Endothelial cell of umbilical vein (primary cell): ENCODE measurements around the gene FYB1. TPM values are rescaled to one million over a fixed set of nuclear protein-coding genes. Genes with fewer than 3 reads are reported as not detected.

Experiments
- BruUV-seq: library from RNA; stranded (reverse); fragments of 400-500 nt; replicated peaks from 2 replicates; lab custom pipeline; 2021; lab: Mats Ljungman, UMichigan
- CTCF ChIA-PET: fragments of 300-600, 350-600 bp; sonication (Branson Sonifier 250); formaldehyde crosslinking; loops from one replicate; lab custom pipeline; 2021; ENCODE audit warnings: antibody characterized with exemption, inconsistent platforms; lab: Charles Lee
- POLR2A ChIA-PET: fragments of 300-600, 350-600 bp; sonication (Branson Sonifier 250); formaldehyde crosslinking; loops from one replicate; lab custom pipeline; 2021; ENCODE audit warnings: antibody characterized with exemption, inconsistent platforms; lab: Charles Lee
- DNase-seq: peaks from one replicate; pipeline ENCODE4 v3.0.0-alpha.2; 2011; ENCODE audit warnings: low read depth, low spot score
- FAIRE-seq: peaks from 2 replicates; lab custom pipeline; 2011; peaks lifted over from hg19 to GRCh38; lab: Jason Lieb, UNC
- H2AFZ ChIP-seq: 2 replicates; pipeline ENCODE4 v1.6.0; 2012; ENCODE audit warnings: low read depth, low read length, control low read depth, inconsistent platforms
- H3K27ac ChIP-seq: 2 replicates; pipeline ENCODE4 v1.5.1; 2011; ENCODE audit warnings: low read depth, mild to moderate bottlenecking, control low read depth, low read length, moderate library complexity; ENCODE audit not compliant: insufficient read depth
- H3K27me3 ChIP-seq, 2 experiments: 2 replicates each; pipeline versions ENCODE4 v1.6.0 to v1.6.1; 2011; ENCODE audit warnings: low read length in 2 of 2, mixed read lengths in 1 of 2; ENCODE audit not compliant: control insufficient read depth in 2 of 2, insufficient read depth in 2 of 2
- H3K36me3 ChIP-seq, 2 experiments: 2 replicates in 1 of 2; 3 replicates in 1 of 2; pipeline ENCODE4 v1.5.1; 2011; ENCODE audit warnings: low read length in 2 of 2, mild to moderate bottlenecking in 1 of 2, moderate library complexity in 1 of 2; ENCODE audit not compliant: control insufficient read depth in 2 of 2, insufficient read depth in 2 of 2; ENCODE audit errors: extremely low read depth in 1 of 2
- H3K4me1 ChIP-seq: 3 replicates; pipeline ENCODE4 v1.5.1; 2011; ENCODE audit warnings: mild to moderate bottlenecking, low read length; ENCODE audit not compliant: control insufficient read depth, insufficient read depth; ENCODE audit errors: extremely low read depth
- H3K4me2 ChIP-seq: 2 replicates; pipeline ENCODE4 v1.6.1; 2011; ENCODE audit warnings: low read length, control low read depth, mixed read lengths; ENCODE audit not compliant: insufficient read depth
- H3K4me3 ChIP-seq, 3 experiments: fragments of 200-600 bp in 1 of 3; sonication (generic), shearing (Covaris generic) in 1 of 3; replicated peaks in 1 of 3; 2 replicates each; pipeline ENCODE4 v1.5.1; 2011 to 2016; ENCODE audit warnings: control low read depth in 3 of 3, low read length in 3 of 3, mild to moderate bottlenecking in 2 of 3, inconsistent platforms in 1 of 3, low read depth in 1 of 3, moderate library complexity in 1 of 3; ENCODE audit not compliant: insufficient read depth in 1 of 3
- H3K79me2 ChIP-seq: 2 replicates; pipeline ENCODE4 v1.6.0; 2012; ENCODE audit warnings: low read length, inconsistent platforms; ENCODE audit not compliant: control insufficient read depth, insufficient read depth
- H3K9ac ChIP-seq: replicated peaks from 2 replicates; pipeline ENCODE3; 2011; ENCODE audit warnings: low read length, control low read depth; ENCODE audit not compliant: insufficient read depth; ENCODE audit errors: extremely low read depth
- H3K9me1 ChIP-seq: replicated peaks from 3 replicates; pipeline ENCODE4 v1.6.0; 2011; ENCODE audit warnings: mild to moderate bottlenecking, low read length; ENCODE audit not compliant: control insufficient read depth, insufficient read depth; ENCODE audit errors: extremely low read depth
- H3K9me3 ChIP-seq: replicated peaks from 2 replicates; pipeline ENCODE4 v1.5.1; 2012; ENCODE audit warnings: low read length, inconsistent platforms; ENCODE audit not compliant: control insufficient read depth, insufficient read depth
- H4K20me1 ChIP-seq: replicated peaks from 2 replicates; pipeline ENCODE3; 2011; ENCODE audit warnings: mild to moderate bottlenecking, low read length; ENCODE audit not compliant: control insufficient read depth, insufficient read depth; ENCODE audit errors: extremely low read depth
- EZH2 ChIP-seq: IDR thresholded peaks from 2 replicates; pipeline ENCODE4 v1.6.1; 2012; ENCODE audit warnings: borderline replicate concordance, low read depth, mild to moderate bottlenecking, moderate library complexity, low read length, inconsistent platforms; ENCODE audit not compliant: severe bottlenecking
- FOS ChIP-seq: IDR thresholded peaks from 2 replicates; pipeline ENCODE4 v1.6.1; 2011; ENCODE audit warnings: mild to moderate bottlenecking, low read length, moderate library complexity, borderline replicate concordance; ENCODE audit not compliant: insufficient read depth
- GATA2 ChIP-seq: IDR thresholded peaks from 2 replicates; pipeline ENCODE4 v1.7.0; 2011; ENCODE audit warnings: low read depth, mild to moderate bottlenecking, moderate library complexity, mixed read lengths, low read length; ENCODE audit not compliant: insufficient read length, insufficient read depth
- JUN ChIP-seq: IDR thresholded peaks from 2 replicates; pipeline ENCODE4 v1.6.1; 2011; ENCODE audit warnings: borderline replicate concordance, low read depth; ENCODE audit not compliant: insufficient read length, insufficient read depth
- MYC ChIP-seq: IDR thresholded peaks from one replicate; pipeline ENCODE4 v1.6.1; 2011; ENCODE audit warnings: mild to moderate bottlenecking, low read depth, low read length
- POLR2A ChIP-seq: IDR thresholded peaks from 2 replicates; pipeline ENCODE4 v1.6.1; 2012; ENCODE audit warnings: low read depth, mild to moderate bottlenecking, control low read depth, low read length
- POLR2AphosphoS5 ChIP-seq: IDR thresholded peaks from 2 replicates; pipeline ENCODE4 v1.6.1; 2012; ENCODE audit warnings: low read depth, mild to moderate bottlenecking, control low read depth, low read length, moderate library complexity; ENCODE audit not compliant: insufficient read depth
- dilution Hi-C: fragments of 300-500 bp; cut with MboI; formaldehyde crosslinking; loops from one replicate; pipeline ENCODE4 v1.15.0; 2019; ENCODE audit warnings: low sequenced_read_pairs; ENCODE audit not compliant: extremely low pct_ligation_motif_present
- intact Hi-C: fragments of 100-400 bp; cut with micrococcal nuclease; formaldehyde crosslinking; loops from one replicate; pipeline ENCODE4 v1.10.0; 2022
- polyA plus RNA-seq, 4 experiments: library from polyadenylated mRNA; depleted of rRNA in 3 of 4; stranded (reverse) in 3 of 4; unstranded in 1 of 4; fragments of >200 nt; gene quantifications; 2 replicates each; pipeline versions ENCODE4 v1.2.1 to v1.2.3, GENCODE V29; 2011 to 2012; ENCODE audit warnings: missing spikeins in 1 of 4
- total RNA-seq: library from RNA; stranded (reverse); gene quantifications from 2 replicates; pipeline ENCODE4 v1.2.3, GENCODE V29; 2021
- TF ChIP-seq, protein P1 (sequence below): IDR thresholded peaks from 2 replicates; pipeline ENCODE4 v1.6.1; 2011; ENCODE audit not compliant: insufficient read depth, insufficient read length
- TF ChIP-seq, protein P2 (sequence below), 2 donors: IDR thresholded peaks; 1 replicate in 1 of 2; 2 replicates in 1 of 2; pipeline ENCODE4 v1.5.1; 2011; ENCODE audit warnings: low read length in 2 of 2, mild to moderate bottlenecking in 2 of 2, moderate library complexity in 2 of 2, control low read depth in 1 of 2, inconsistent platforms in 1 of 2, low read depth in 1 of 2; ENCODE audit not compliant: insufficient read depth in 1 of 2; ENCODE audit errors: extremely low read depth in 1 of 2

The FYB1 gene
- total and polyA plus RNA-seq, 2 donors (not counting 3 experiments of a cell fraction or from before 2014, with no cell fraction given): 0.44 TPM; not detected in 1

DNA sequence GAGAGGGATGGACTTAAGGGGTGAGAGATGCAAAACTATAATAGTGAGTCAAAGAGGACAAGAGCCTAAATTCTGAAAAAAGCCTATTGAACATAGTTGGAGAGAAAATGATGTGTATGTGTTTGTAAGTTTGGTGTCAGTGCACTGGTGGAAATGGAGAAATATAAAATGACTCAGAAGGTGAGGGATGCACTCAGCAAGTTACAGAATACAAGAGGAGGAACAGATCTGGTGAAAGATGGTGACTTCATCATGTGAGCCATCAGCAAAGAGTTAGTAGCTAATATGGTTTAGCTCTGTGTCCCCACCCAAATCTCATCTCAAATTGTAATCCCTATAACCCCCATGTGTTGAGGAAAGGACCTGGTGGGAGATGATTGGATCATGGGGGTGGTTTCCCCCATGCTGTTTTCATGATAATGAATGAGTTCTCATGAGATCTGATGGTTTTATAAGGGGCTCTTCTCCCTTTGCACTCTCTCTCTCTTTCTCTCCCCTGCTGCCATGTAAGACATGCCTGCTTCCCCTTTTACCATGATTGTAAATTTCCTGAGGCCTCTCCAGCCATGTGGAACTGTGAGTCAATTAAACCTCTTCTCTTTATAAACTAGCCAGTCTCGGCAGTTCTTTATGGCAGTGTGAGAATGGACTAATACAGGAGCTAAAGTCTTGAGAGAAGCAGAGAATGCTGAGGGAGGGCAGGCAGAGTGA, 30.4 kb upstream of the FYB1 start:
- BruUV-seq: no TSS peak
- dilution Hi-C loops: no loop called here

More for the DNA sequence above, 30.4 kb upstream of the FYB1 start:
- TF ChIP-seq GATA2: no peak
- no peak for TF ChIP-seq EZH2
- TF ChIP-seq POLR2A: no peak
- TF ChIP-seq, protein P1, sequence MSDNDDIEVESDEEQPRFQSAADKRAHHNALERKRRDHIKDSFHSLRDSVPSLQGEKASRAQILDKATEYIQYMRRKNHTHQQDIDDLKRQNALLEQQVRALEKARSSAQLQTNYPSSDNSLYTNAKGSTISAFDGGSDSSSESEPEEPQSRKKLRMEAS: no peak
- no peak for TF ChIP-seq JUN
- no peak for TF ChIP-seq MYC
- TF ChIP-seq POLR2AphosphoS5: no peak
- no peak for TF ChIP-seq FOS
- TF ChIP-seq, protein P2, sequence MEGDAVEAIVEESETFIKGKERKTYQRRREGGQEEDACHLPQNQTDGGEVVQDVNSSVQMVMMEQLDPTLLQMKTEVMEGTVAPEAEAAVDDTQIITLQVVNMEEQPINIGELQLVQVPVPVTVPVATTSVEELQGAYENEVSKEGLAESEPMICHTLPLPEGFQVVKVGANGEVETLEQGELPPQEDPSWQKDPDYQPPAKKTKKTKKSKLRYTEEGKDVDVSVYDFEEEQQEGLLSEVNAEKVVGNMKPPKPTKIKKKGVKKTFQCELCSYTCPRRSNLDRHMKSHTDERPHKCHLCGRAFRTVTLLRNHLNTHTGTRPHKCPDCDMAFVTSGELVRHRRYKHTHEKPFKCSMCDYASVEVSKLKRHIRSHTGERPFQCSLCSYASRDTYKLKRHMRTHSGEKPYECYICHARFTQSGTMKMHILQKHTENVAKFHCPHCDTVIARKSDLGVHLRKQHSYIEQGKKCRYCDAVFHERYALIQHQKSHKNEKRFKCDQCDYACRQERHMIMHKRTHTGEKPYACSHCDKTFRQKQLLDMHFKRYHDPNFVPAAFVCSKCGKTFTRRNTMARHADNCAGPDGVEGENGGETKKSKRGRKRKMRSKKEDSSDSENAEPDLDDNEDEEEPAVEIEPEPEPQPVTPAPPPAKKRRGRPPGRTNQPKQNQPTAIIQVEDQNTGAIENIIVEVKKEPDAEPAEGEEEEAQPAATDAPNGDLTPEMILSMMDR (IDR thresholded peaks at IDR 0.05; ENCODE audit: extremely low read depth in 1 of 2, insufficient read depth in 1 of 2, low read depth in 1 of 2, low read length in 2 of 2): no peak
- Histone ChIP-seq H3K9ac (no peak overlapping the region), H3K4me3 (no peak overlapping the region), H3K9me3 (no peaks in the 10 kb centered on the region), H3K9me1 (no peaks in the 10 kb centered on the region), H4K20me1 (no peaks in the 10 kb centered on the region), H3K27ac (no peak overlapping the region), H3K36me3 (no peaks in the 10 kb centered on the region), H3K79me2 (no peaks in the 10 kb centered on the region), H3K4me2 (no peak overlapping the region), H3K27me3 (no peaks in the 10 kb centered on the region), H3K4me1 (no peaks in the 10 kb centered on the region), H2AFZ (no peak overlapping the region)
- intact Hi-C loops: no loop called here
- ChIA-PET POLR2A (no interaction called here), CTCF (interaction anchor here (0.7 kb wide), 1 partner anchor 32 kb away, joined by 3 read pairs; no protein-coding TSS in a partner anchor)
- FAIRE-seq (no peak), DNase-seq (no peak)
